Tibial nerve (tissue), 4 donors: ENCODE data around the gene BNC2. TPM values are rescaled to one million over a fixed set of nuclear protein-coding genes. Genes with fewer than 3 reads are reported as not detected.

Experiments
- DNase-seq, 2 donors: peaks; one replicate each; pipeline ENCODE4 v3.0.0-alpha.2; 2019; ENCODE audit warnings: low spot score in 2 of 2
- H3K27ac ChIP-seq, 4 donors: fragments of 200-600 bp; sonication (generic) in 3 of 4; one replicate each; pipeline ENCODE4 v1.5.1; 2017 to 2019; ENCODE audit warnings: mild to moderate bottlenecking in 1 of 4
- H3K27me3 ChIP-seq, 2 donors: fragments of 200-600 bp; sonication (generic) in 1 of 2; one replicate each; pipeline versions ENCODE4 v1.5.1 to v1.6.0; 2017 to 2019
- H3K36me3 ChIP-seq, 3 donors: fragments of 200-600 bp; sonication (generic); one replicate each; pipeline ENCODE4 v1.5.1; 2018 to 2019
- H3K4me1 ChIP-seq, 4 donors: fragments of 200-600 bp; sonication (generic) in 3 of 4; one replicate each; pipeline ENCODE4 v1.5.1; 2017 to 2019
- H3K4me3 ChIP-seq, 4 donors: fragments of 200-600 bp; sonication (generic) in 3 of 4; one replicate each; pipeline ENCODE4 v1.5.1; 2017 to 2019; ENCODE audit warnings: mild to moderate bottlenecking in 1 of 4, moderate library complexity in 1 of 4
- H3K9me3 ChIP-seq, 4 donors: fragments of 200-600 bp; sonication (generic) in 3 of 4; one replicate each; pipeline ENCODE4 v1.5.1; 2017 to 2019
- EP300 ChIP-seq, 2 donors: sonication (generic); formaldehyde crosslinking; IDR thresholded peaks; one replicate each; pipeline ENCODE4 v1.6.1; 2017; ENCODE audit warnings: antibody characterized with exemption in 2 of 2, mild to moderate bottlenecking in 1 of 2
- POLR2A ChIP-seq, 2 donors: fragments of 450-650 bp; IDR thresholded peaks; one replicate each; pipeline ENCODE4 v1.6.1; 2017; ENCODE audit warnings: antibody characterized with exemption in 2 of 2, mild to moderate bottlenecking in 2 of 2, moderate library complexity in 2 of 2
- WGBS, 2 donors: methylation state at CpG; one replicate each; pipeline ENCODE4 v1.1.5; 2018; 5-methylcytosine and 5-hydroxymethylcytosine counted together
- total RNA-seq, 4 donors: library from RNA; depleted of rRNA; stranded (reverse); fragments of >200 nt; gene quantifications; one replicate each; pipeline ENCODE4 v1.1.0, GENCODE V29; 2016
- TF ChIP-seq, protein P1 (sequence below), 5 experiments: fragments of 200-600 bp in 3 of 5; fragments of 450-650 bp in 2 of 5; sonication (generic) in 3 of 5; IDR thresholded peaks; one replicate each; pipeline ENCODE4 v1.5.1; 2016 to 2019; ENCODE audit warnings: antibody characterized with exemption in 5 of 5, mild to moderate bottlenecking in 3 of 5, moderate library complexity in 2 of 5

The BNC2 gene
- total RNA-seq, 4 donors from 2014 or later = 69.9 to 89.6 (median 88.4) TPM

DNA sequence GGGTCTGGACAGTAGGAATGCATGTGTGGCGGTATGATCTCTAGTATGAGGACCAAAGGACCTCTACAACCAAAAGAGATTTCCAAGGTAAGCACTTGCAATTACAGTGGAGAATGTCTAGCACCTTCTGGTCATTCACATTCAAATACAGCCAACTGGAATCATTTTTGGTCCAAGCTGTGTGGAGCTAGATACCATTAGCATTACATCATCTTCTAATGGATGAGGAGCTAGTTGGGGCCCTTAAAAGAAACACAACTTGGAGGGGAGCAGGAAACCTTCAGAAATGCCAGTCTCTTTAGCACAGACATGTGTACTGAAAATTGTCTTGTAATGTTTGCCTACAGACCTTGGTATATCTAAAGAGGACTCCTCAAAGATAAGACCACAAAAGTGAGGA, 244.7 kb downstream of the BNC2 start:
- H3K9me3 ChIP-seq = no peaks in the 10 kb centered on the region
- H3K36me3 ChIP-seq = no peaks in the 10 kb centered on the region
- no peak for DNase-seq
- H3K4me3 ChIP-seq = no peak overlapping the region
- no peaks in the 10 kb centered on the region for H3K27me3 ChIP-seq
- H3K4me1 ChIP-seq = peaks cover 0 to 43% (median 10%) of the 10 kb centered on the region in 4 donors
- 79% methylated on average over 1 of the region's 1 CpG for WGBS, 2 donors
- peak overlapping the region in 2 of 4 donors; percentile 51 to 53 for H3K27ac ChIP-seq
- no peak for TF ChIP-seq POLR2A (IDR thresholded peaks at IDR 0.05)
- TF ChIP-seq EP300 (IDR thresholded peaks at IDR 0.05) = no peak
- TF ChIP-seq, protein P1, sequence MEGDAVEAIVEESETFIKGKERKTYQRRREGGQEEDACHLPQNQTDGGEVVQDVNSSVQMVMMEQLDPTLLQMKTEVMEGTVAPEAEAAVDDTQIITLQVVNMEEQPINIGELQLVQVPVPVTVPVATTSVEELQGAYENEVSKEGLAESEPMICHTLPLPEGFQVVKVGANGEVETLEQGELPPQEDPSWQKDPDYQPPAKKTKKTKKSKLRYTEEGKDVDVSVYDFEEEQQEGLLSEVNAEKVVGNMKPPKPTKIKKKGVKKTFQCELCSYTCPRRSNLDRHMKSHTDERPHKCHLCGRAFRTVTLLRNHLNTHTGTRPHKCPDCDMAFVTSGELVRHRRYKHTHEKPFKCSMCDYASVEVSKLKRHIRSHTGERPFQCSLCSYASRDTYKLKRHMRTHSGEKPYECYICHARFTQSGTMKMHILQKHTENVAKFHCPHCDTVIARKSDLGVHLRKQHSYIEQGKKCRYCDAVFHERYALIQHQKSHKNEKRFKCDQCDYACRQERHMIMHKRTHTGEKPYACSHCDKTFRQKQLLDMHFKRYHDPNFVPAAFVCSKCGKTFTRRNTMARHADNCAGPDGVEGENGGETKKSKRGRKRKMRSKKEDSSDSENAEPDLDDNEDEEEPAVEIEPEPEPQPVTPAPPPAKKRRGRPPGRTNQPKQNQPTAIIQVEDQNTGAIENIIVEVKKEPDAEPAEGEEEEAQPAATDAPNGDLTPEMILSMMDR (IDR thresholded peaks at IDR 0.05) = no peak

GRCh38 chr9:16625161-16625631, 245.3 kb downstream of the BNC2 start:
- Histone ChIP-seq H3K4me3 (peak overlapping the region in 1 of 4 donors; percentile 5), H3K36me3 (no peaks in the 10 kb centered on the region), H3K4me1 (peaks cover 0 to 46% (median 10%) of the 10 kb centered on the region in 4 donors), H3K9me3 (no peaks in the 10 kb centered on the region), H3K27ac (peak overlapping the region in 2 of 4 donors; percentile 51 to 53), H3K27me3 (no peaks in the 10 kb centered on the region)
- no peak for DNase-seq
- TF ChIP-seq, protein P1 (IDR thresholded peaks at IDR 0.05) = no peak
- TF ChIP-seq EP300 (IDR thresholded peaks at IDR 0.05) (no peak), POLR2A (IDR thresholded peaks at IDR 0.05) (no peak)
- WGBS, 2 donors = 59 to 60% methylated on average over 9 of the region's 9 CpGs

GRCh38 chr9:16624744-16625117, 245.7 kb downstream of the BNC2 start:
- WGBS, 2 donors = 59 to 62% methylated on average over 3 of the region's 3 CpGs
- Histone ChIP-seq H3K36me3 (no peaks in the 10 kb centered on the region), H3K4me1 (peaks cover 0 to 51% (median 10%) of the 10 kb centered on the region in 4 donors), H3K4me3 (peak overlapping the region in 1 of 4 donors; percentile 5), H3K27ac (peak overlapping the region in 2 of 4 donors; percentile 51 to 53), H3K9me3 (no peaks in the 10 kb centered on the region), H3K27me3 (no peaks in the 10 kb centered on the region)
- no peak for TF ChIP-seq EP300 (IDR thresholded peaks at IDR 0.05)
- TF ChIP-seq POLR2A (IDR thresholded peaks at IDR 0.05) = no peak
- TF ChIP-seq, protein P1 (IDR thresholded peaks at IDR 0.05) = no peak
- DNase-seq = no peak

GRCh38 chr9:16623989-16624743, 246.3 kb downstream of the BNC2 start:
- Histone ChIP-seq H3K4me1 (peaks cover 0 to 57% (median 10%) of the 10 kb centered on the region in 4 donors), H3K27ac (peak overlapping the region in 2 of 4 donors; percentile 18 to 53), H3K27me3 (no peaks in the 10 kb centered on the region), H3K4me3 (no peak overlapping the region), H3K9me3 (no peaks in the 10 kb centered on the region), H3K36me3 (no peaks in the 10 kb centered on the region)
- no peak for DNase-seq
- WGBS, 2 donors = 72 to 74% methylated on average over 6 of the region's 6 CpGs
- TF ChIP-seq EP300 (IDR thresholded peaks at IDR 0.05) (no peak), POLR2A (IDR thresholded peaks at IDR 0.05) (no peak)
- TF ChIP-seq, protein P1 (IDR thresholded peaks at IDR 0.05) = no peak

GRCh38 chr9:16622541-16622940, 247.9 kb downstream of the BNC2 start:
- WGBS, 2 donors = 83 to 88% methylated on average over 3 of the region's 3 CpGs
- Histone ChIP-seq H3K36me3 (no peaks in the 10 kb centered on the region), H3K27ac (peak overlapping the region in 2 of 4 donors; percentile 21 to 51), H3K4me1 (peaks cover 0 to 56% (median 11%) of the 10 kb centered on the region in 4 donors), H3K4me3 (no peak overlapping the region), H3K27me3 (no peaks in the 10 kb centered on the region), H3K9me3 (no peaks in the 10 kb centered on the region)
- no peak for DNase-seq
- TF ChIP-seq EP300 (IDR thresholded peaks at IDR 0.05) (no peak), POLR2A (IDR thresholded peaks at IDR 0.05) (no peak)
- TF ChIP-seq, protein P1 (IDR thresholded peaks at IDR 0.05) = no peak
